AG09309 (cell line): ENCODE data around the gene ABCA13.

Source experiments
- DNase-seq: peaks from one replicate; pipeline ENCODE4 v3.0.0-alpha.2; 2010; ENCODE audit warnings: low read depth
- H3K4me3 ChIP-seq: 2 replicates; pipeline ENCODE4 v1.5.1; 2011; ENCODE audit warnings: mild to moderate bottlenecking, low read depth, low read length, moderate library complexity; ENCODE audit not compliant: control insufficient read depth
- TF ChIP-seq, protein P1 (sequence below): IDR thresholded peaks from 2 replicates; pipeline ENCODE4 v1.5.1; 2011; ENCODE audit warnings: mild to moderate bottlenecking, low read depth, low read length, inconsistent platforms; ENCODE audit not compliant: insufficient read depth, control insufficient read depth; ENCODE audit errors: missing control alignments

Gene ABCA13

DNA sequence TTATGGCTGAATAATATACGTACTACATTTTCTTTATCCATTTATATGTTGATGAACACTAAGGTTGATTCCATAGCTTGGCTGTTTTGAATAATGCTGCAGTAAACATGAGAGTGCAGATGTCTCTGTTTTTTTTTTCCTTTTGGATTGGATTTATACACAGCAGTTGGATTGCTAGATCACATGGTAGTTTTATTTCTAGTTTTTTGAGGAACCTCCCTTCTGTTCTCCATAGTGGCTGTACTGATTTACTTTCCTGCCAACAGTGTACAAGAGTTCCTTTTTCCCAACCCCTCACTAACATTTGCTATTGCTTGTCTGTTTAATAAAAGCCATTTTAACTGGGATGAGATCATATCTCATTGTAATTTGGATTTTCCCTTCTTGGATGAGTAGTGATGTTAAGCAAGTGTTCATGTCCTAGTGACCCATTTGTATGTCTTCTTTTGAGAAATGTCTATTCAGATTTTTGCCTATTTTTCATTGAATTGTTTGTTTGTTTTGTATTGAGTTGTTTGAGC, 36.0 kb downstream of the ABCA13 start:
- no peak for DNase-seq
- no peak overlapping the region for H3K4me3 ChIP-seq
- TF ChIP-seq, protein P1, sequence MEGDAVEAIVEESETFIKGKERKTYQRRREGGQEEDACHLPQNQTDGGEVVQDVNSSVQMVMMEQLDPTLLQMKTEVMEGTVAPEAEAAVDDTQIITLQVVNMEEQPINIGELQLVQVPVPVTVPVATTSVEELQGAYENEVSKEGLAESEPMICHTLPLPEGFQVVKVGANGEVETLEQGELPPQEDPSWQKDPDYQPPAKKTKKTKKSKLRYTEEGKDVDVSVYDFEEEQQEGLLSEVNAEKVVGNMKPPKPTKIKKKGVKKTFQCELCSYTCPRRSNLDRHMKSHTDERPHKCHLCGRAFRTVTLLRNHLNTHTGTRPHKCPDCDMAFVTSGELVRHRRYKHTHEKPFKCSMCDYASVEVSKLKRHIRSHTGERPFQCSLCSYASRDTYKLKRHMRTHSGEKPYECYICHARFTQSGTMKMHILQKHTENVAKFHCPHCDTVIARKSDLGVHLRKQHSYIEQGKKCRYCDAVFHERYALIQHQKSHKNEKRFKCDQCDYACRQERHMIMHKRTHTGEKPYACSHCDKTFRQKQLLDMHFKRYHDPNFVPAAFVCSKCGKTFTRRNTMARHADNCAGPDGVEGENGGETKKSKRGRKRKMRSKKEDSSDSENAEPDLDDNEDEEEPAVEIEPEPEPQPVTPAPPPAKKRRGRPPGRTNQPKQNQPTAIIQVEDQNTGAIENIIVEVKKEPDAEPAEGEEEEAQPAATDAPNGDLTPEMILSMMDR, result no peak

DNA sequence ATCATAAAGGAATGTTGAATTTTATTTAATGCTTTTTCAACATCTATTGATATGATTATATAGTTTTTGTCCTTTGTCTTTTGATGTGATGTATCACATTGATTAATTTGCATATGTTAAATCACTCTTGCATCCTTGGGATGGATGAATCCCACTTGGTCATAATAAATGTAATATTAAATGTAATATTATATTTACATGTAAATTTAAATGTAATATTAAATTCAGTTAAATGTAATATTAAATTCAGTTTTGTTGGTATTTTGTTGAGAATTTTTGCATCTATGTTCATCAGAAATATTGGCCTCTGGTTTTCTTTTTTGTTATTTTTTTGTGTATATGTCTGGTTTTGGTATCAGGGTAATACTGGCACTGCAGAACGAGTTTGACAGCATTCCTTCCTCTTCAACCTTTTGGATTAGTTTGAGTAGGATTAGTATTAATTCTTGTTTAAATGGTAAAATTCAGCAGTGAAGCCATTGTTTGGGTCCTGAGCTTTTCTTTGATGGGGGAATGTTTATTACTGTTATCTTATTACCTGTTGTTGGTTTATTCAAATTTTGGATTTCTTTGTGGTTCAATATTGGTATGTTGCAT, 37.8 kb downstream of the ABCA13 start:
- H3K4me3 ChIP-seq, result no peak overlapping the region
- TF ChIP-seq, protein P1, result no peak
- DNase-seq, result no peak

DNA sequence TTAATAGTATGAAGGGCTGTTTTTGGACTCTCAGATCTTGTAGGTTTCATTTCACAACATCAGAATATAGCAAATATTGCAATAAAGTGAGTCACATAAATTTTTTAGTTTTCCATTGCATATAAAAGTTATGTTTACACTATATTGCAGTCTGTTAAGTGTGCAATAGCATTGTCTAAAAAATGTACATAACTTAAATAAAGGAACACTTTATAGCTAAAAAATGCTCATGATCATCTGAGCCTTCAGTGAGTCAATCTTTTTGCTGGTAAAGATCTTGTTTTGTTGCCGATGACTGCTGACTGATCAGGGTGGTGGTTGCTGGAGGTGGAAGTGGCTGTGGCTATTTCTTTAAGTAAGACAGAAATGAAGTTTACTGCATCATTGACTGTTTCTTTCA, 42.0 kb downstream of the ABCA13 start:
- H3K4me3 ChIP-seq, result no peak overlapping the region
- no peak for DNase-seq
- TF ChIP-seq, protein P1, result no peak

DNA sequence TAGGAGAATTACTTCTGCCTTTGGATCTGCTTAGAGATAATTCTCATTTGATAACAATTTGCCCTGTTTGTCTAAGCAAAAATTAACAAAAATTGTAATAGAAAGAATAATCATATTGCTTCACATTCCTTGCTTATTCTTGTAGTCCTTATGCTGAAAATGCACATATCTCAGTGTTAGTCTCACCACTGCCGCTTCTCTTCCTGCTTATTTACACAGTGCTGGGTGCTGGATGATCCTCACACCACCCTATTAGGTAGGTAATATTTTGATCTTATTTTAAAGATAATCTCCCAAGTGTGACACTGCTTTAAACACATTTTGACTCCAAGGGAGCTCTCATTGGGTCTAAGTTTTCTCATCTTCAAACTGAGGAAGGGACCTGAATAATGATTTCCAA, 46.0 kb downstream of the ABCA13 start:
- H3K4me3 ChIP-seq, result no peak overlapping the region
- TF ChIP-seq, protein P1, result no peak
- no peak for DNase-seq

DNA sequence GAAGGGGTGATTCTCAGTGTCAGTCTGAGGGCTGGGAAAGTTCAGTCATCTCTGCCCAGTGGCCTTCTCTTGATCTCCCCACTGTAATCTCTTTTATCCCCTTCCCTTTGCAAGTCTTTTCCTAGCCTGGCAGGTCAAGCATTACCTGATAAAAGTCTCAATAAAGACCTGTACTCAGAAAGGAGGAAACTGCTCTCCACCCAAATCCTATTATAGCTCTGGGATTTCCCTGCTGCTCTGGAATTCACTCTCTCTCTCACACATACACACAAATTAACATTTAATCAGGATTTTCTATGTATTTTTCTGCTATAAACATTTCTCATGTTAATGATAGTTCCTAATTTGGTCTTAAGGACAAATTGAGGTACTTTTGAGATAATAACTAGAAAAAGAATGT, 46.5 kb downstream of the ABCA13 start:
- TF ChIP-seq, protein P1, result no peak
- H3K4me3 ChIP-seq, result no peak overlapping the region
- no peak for DNase-seq

DNA sequence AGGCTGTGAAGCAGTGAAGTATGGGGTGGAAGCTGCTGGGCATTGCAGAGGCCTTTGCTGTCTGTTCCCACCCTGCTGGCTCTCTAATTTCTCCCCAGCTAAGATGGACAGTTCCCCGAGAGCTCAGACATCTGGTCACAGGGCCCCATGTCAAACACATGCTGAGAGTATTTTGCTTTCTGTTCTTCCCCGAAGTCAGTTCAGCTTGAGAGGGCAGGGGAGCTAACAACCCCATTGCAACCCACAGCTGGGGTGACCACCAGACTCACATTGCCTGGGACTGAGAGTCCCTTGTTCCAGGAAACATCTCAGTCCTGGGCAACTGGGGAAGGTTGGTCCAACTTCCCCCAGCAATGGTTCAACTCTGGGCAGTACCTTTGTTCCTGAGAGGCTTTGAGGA, 52.8 kb downstream of the ABCA13 start:
- TF ChIP-seq, protein P1, result no peak
- H3K4me3 ChIP-seq, result no peak overlapping the region
- DNase-seq, result no peak
